Lower leg skin (tissue), 4 donors: ENCODE data around the gene STK11IP. TPM values are rescaled to one million over a fixed set of nuclear protein-coding genes. Genes with fewer than 3 reads are reported as not detected.

ENCODE experiments used
- DNase-seq, 2 donors: peaks; one replicate each; pipeline ENCODE4 v3.0.0-alpha.2; 2019; ENCODE audit warnings: low spot score in 2 of 2
- H3K4me3 ChIP-seq: fragments of 200-600 bp; sonication (generic); 2 replicates; pipeline ENCODE4 v1.5.1; 2017; ENCODE audit warnings: mild to moderate bottlenecking, low read depth; ENCODE audit not compliant: poor library complexity, severe bottlenecking
- POLR2A ChIP-seq, 2 donors: fragments of 450-650 bp; IDR thresholded peaks; one replicate each; pipeline ENCODE4 v1.6.1; 2016 to 2017; ENCODE audit warnings: antibody characterized with exemption in 2 of 2, mild to moderate bottlenecking in 1 of 2, moderate library complexity in 1 of 2
- WGBS, 2 donors: methylation state at CpG; one replicate each; pipeline ENCODE4 v1.1.5; 2018; 5-methylcytosine and 5-hydroxymethylcytosine counted together
- intact Hi-C: fragments of 100-400 bp; cut with DNase I; formaldehyde crosslinking; loops from one replicate; pipeline ENCODE4 v1.15.0; 2023; ENCODE audit warnings: low total_unique reads
- total RNA-seq, 4 donors: library from RNA; depleted of rRNA; stranded (reverse); fragments of >200 nt; gene quantifications; one replicate each; pipeline ENCODE4 v1.1.0, GENCODE V29; 2016
- TF ChIP-seq, protein P1 (sequence below), 3 donors: fragments of 450-650 bp; IDR thresholded peaks; one replicate each; pipeline ENCODE4 v1.5.1; 2016; ENCODE audit warnings: antibody characterized with exemption in 3 of 3, mild to moderate bottlenecking in 3 of 3, moderate library complexity in 2 of 3

STK11IP gene
- total RNA-seq, 4 donors from 2014 or later, result 13.3 to 37.8 (median 18.9) TPM

GRCh38 chr2:219658196-219658846 lies 60.7 kb downstream of the STK11IP start:
- TF ChIP-seq POLR2A (IDR thresholded peaks at IDR 0.05), result no peak
- TF ChIP-seq, protein P1, sequence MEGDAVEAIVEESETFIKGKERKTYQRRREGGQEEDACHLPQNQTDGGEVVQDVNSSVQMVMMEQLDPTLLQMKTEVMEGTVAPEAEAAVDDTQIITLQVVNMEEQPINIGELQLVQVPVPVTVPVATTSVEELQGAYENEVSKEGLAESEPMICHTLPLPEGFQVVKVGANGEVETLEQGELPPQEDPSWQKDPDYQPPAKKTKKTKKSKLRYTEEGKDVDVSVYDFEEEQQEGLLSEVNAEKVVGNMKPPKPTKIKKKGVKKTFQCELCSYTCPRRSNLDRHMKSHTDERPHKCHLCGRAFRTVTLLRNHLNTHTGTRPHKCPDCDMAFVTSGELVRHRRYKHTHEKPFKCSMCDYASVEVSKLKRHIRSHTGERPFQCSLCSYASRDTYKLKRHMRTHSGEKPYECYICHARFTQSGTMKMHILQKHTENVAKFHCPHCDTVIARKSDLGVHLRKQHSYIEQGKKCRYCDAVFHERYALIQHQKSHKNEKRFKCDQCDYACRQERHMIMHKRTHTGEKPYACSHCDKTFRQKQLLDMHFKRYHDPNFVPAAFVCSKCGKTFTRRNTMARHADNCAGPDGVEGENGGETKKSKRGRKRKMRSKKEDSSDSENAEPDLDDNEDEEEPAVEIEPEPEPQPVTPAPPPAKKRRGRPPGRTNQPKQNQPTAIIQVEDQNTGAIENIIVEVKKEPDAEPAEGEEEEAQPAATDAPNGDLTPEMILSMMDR (IDR thresholded peaks at IDR 0.05), result no peak
- 66 to 76% methylated on average over 7 of the region's 7 CpGs for WGBS, 2 donors
- no peak overlapping the region for H3K4me3 ChIP-seq
- intact Hi-C loops, result no loop called here
- DNase-seq, result peak in 1 of 2 donors; percentile 43

GRCh38 chr2:219658874-219659273 lies 61.2 kb downstream of the STK11IP start:
- H3K4me3 ChIP-seq, result no peak overlapping the region
- TF ChIP-seq, protein P1 (IDR thresholded peaks at IDR 0.05), result no peak
- no peak for TF ChIP-seq POLR2A (IDR thresholded peaks at IDR 0.05)
- WGBS, 2 donors, result 74 to 81% methylated on average over 3 of the region's 3 CpGs
- intact Hi-C loops, result no loop called here
- no peak for DNase-seq

- no peak for DNase-seq
- TF ChIP-seq, protein P1 (IDR thresholded peaks at IDR 0.05), result no peak
- no peak for TF ChIP-seq POLR2A (IDR thresholded peaks at IDR 0.05)
- no peak overlapping the region for H3K4me3 ChIP-seq
- WGBS, 2 donors, result 56 to 61% methylated on average over 7 of the region's 7 CpGs
- intact Hi-C loops, result no loop called here
Measured at GRCh38 chr2:219661197-219661954, 63.7 kb downstream of the STK11IP start.

GRCh38 chr2:219661955-219662395 lies 64.3 kb downstream of the STK11IP start:
- H3K4me3 ChIP-seq, result no peak overlapping the region
- intact Hi-C loops, result no loop called here
- TF ChIP-seq, protein P1 (IDR thresholded peaks at IDR 0.05), result no peak
- TF ChIP-seq POLR2A (IDR thresholded peaks at IDR 0.05), result no peak
- peak in 1 of 2 donors; percentile 3 for DNase-seq
- WGBS, 2 donors, result 93 to 97% methylated on average over 1 of the region's 1 CpG

DNA sequence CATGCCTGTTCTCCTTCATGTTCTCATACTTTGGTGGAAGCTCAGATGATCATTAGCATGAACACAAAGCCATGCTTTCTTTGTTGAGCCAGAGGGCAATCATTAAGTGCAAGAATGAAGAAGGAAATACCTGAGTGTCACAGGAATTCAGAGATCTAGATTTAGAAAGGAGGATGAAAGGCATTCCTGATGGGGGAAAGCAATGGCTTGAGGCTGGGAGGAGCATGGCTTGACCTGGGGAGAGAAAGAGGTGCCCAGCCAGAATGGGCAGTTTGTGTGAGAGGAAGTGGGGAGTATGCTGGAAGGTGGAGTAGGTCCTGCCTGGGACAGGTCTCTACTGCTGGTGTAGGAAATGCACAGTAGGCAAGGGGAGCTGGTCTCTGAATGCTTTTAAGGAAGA lies 64.9 kb downstream of the STK11IP start:
- intact Hi-C loops, result no loop called here
- DNase-seq, result peak in 1 of 2 donors; percentile 10
- TF ChIP-seq POLR2A (IDR thresholded peaks at IDR 0.05), result no peak
- TF ChIP-seq, protein P1 (IDR thresholded peaks at IDR 0.05), result no peak
- H3K4me3 ChIP-seq, result no peak overlapping the region
